Activated CD4-positive, alpha-beta T cell treated with anti-CD3 and anti-CD28 coated beads, Interleukin-2, amount 10 ng/mL, durations not matched to agents 7 days and 5 days (primary cell): Measurements from ENCODE around the gene CCT3. TPM values are rescaled to one million over a fixed set of nuclear protein-coding genes. Genes with fewer than 3 reads are reported as not detected.

Experiments used
- CTCF ChIA-PET: fragments of 350-600 bp; sonication (Branson Sonifier 250); formaldehyde crosslinking; loops from one replicate; lab custom pipeline; 2021; ENCODE audit warnings: antibody characterized with exemption; lab: Charles Lee
- POLR2A ChIA-PET: fragments of 350-600 bp; sonication (Branson Sonifier 250); formaldehyde crosslinking; loops from one replicate; lab custom pipeline; 2021; ENCODE audit warnings: antibody characterized with exemption; lab: Charles Lee
- DNase-seq: peaks from one replicate; pipeline ENCODE4 v3.0.0-alpha.2; 2020
- H3K27ac Mint-ChIP-seq: one replicate; pipeline ENCODE4 v1.8.0; 2021; ENCODE audit warnings: mild to moderate bottlenecking, moderate library complexity, mixed read lengths
- H3K27me3 Mint-ChIP-seq: one replicate; pipeline ENCODE4 v1.8.0; 2021; ENCODE audit warnings: mixed read lengths
- H3K36me3 Mint-ChIP-seq: one replicate; pipeline ENCODE4 v1.8.0; 2021; ENCODE audit warnings: low read depth, mixed read lengths
- H3K4me1 Mint-ChIP-seq: one replicate; pipeline ENCODE4 v1.8.0; 2021; ENCODE audit warnings: mixed read lengths
- H3K4me3 Mint-ChIP-seq: one replicate; pipeline ENCODE4 v1.8.0; 2021; ENCODE audit warnings: mild to moderate bottlenecking, moderate library complexity, mixed read lengths
- H3K9me3 Mint-ChIP-seq: one replicate; pipeline ENCODE4 v1.8.0; 2021; ENCODE audit warnings: mixed read lengths
- total RNA-seq, 2 experiments: library from RNA; stranded (reverse); gene quantifications; one replicate each; pipeline ENCODE4 v1.2.3, GENCODE V29; 2021

The CCT3 gene
- total RNA-seq, 2 experiments from 2014 or later: 186 to 228 TPM

DNA sequence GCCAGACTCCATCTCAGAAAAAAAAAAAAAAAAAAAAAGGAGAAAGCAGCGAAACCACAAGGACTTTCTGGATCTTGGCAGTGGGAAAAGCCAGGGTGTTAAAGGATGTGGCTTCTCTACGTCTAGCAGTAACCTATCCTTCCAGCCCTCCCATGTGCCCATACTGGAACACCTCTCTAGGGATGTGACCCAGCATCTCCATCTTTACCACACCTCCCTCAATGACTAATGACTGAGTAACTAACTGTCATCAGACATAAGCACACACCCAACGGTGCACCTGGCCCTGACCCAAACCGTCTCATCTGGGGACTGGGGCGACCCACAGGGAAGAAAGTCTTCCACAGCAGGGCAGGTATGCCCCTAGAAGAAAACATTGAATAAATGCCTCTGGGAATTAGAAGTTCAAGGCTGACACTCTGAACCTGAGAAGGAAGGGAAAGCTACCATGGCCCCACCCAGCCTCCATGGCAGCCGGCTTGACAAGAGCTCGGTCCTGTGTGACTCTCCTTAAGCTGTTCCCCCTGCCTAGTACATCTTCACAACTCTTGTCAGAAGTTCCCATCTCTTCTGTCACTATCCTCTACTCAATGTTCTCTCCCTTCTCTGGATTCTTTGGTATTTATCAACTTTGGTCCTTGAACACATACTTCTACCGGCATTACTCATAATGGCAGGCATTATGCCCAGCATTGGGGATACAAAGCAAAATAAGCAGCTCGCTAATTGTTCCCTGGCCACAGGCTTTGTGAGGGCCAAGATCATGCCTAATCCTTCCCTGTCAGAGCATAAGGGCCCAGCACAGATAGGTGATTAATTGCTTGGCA, 75.4 kb downstream of the CCT3 start:
- peaks cover 6% of the 10 kb centered on the region for H3K4me1 Mint-ChIP-seq
- ChIA-PET POLR2A (no interaction called here), CTCF (interaction anchor here (0.5 to 1.5 kb wide), 4 partner anchors 11 to 38 kb away, joined by 3 to 5 read pairs (median 4); no protein-coding TSS in a partner anchor)
- H3K27ac Mint-ChIP-seq: no peak overlapping the region
- H3K9me3 Mint-ChIP-seq: no peaks in the 10 kb centered on the region
- H3K27me3 Mint-ChIP-seq: no peaks in the 10 kb centered on the region
- H3K4me3 Mint-ChIP-seq: no peak overlapping the region
- no peak for DNase-seq
- H3K36me3 Mint-ChIP-seq: peaks cover 67% of the 10 kb centered on the region

DNA sequence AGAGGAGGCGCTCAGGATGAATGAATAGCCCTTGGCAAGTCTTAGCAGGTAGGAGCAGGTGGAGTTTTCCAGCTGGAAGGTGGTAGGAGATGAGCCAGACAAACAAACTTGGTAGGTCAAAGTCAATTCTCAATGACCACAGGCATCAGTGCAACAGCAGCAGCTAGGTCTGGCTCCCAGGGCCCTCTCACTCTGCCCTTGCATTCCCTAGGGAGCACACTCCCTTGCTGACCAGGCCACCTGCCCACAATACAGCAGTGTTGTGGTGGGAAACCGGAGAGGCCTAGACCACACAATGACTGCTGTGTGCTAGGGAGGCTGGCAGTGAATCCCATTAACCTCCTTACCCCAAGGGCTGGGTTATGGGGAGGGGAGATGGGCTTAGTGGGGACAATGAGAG, 77.2 kb downstream of the CCT3 start:
- peaks cover 14% of the 10 kb centered on the region for H3K4me1 Mint-ChIP-seq
- H3K27ac Mint-ChIP-seq: no peak overlapping the region
- no peak overlapping the region for H3K4me3 Mint-ChIP-seq
- ChIA-PET POLR2A (no interaction called here), CTCF (interaction anchor here (1.2 to 1.5 kb wide), 3 partner anchors 10 to 125 kb away, joined by 3 to 5 read pairs (median 4); no protein-coding TSS in a partner anchor)
- H3K36me3 Mint-ChIP-seq: peaks cover 66% of the 10 kb centered on the region
- DNase-seq: no peak
- no peaks in the 10 kb centered on the region for H3K9me3 Mint-ChIP-seq
- H3K27me3 Mint-ChIP-seq: no peaks in the 10 kb centered on the region

DNA sequence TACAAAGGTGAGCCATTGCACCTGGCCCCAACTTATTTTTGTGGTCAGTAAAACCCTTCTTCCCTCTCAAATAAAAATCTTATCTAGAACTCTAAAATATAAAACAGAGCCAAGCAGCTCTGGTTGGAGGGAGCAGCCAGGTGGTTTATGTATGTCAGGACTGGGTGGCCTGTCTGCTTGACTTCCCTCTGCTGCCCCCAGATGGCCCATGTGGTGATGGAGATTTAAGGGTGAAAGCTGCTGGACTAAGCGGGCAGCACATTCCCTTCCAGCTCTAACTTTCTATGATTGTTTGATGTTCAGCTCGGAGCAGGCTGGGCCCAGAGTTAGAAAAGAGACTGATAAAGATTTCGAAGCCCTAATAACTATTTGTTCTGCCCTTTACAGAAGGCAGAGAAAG, 78.3 kb downstream of the CCT3 start:
- no peaks in the 10 kb centered on the region for H3K27me3 Mint-ChIP-seq
- peaks cover 14% of the 10 kb centered on the region for H3K4me1 Mint-ChIP-seq
- peaks cover 58% of the 10 kb centered on the region for H3K36me3 Mint-ChIP-seq
- POLR2A ChIA-PET: no interaction called here
- H3K9me3 Mint-ChIP-seq: no peaks in the 10 kb centered on the region
- no peak overlapping the region for H3K4me3 Mint-ChIP-seq
- CTCF ChIA-PET: interaction anchor here (0.9 to 1.8 kb wide), 6 partner anchors 8 to 124 kb away, joined by 3 to 8 read pairs (median 4); partner anchors contain the start of gene GLMP
- H3K27ac Mint-ChIP-seq: peak overlapping the region; percentile 20
- DNase-seq: no peak

Other genes with a start within 250 kb of the CCT3 start
- 10 to 100 TPM; 38.3 to 43.5 TPM for gene LMNA, start 223.6 kb downstream of the CCT3 start, total RNA-seq
- 10 to 100 TPM; 35.3 to 37.8 TPM for gene SEMA4A, start 184.7 kb downstream of the CCT3 start, total RNA-seq
- 10 to 100 TPM; 27.5 to 28.0 TPM for gene SLC25A44, start 144.2 kb downstream of the CCT3 start, total RNA-seq
- gene PMF1, start 125.3 kb downstream of the CCT3 start, total RNA-seq: 10 to 100 TPM; 72.8 to 73.4 TPM
- 1 to 10 TPM; 1.3 to 3.0 TPM for gene BGLAP, start 96.1 kb downstream of the CCT3 start, total RNA-seq
- 1 to 10 TPM; 6.2 to 7.3 TPM for gene PAQR6, start 90.2 kb downstream of the CCT3 start, total RNA-seq
- 10 to 100 TPM; 68.0 to 68.1 TPM for gene SMG5, start 55.5 kb downstream of the CCT3 start, total RNA-seq
- 10 to 100 TPM; 11.6 to 14.4 TPM for gene TMEM79, start 54.0 kb downstream of the CCT3 start, total RNA-seq
- gene GLMP, start 42.6 kb downstream of the CCT3 start, total RNA-seq: 10 to 100 TPM; 33.2 to 33.6 TPM
- gene VHLL, start 39.0 kb downstream of the CCT3 start, total RNA-seq: under 1 TPM in 1 of 2 experiments, not detected in 1; 0.52 TPM
- under 1 TPM; 0.50 to 0.89 TPM for gene TSACC, start 234 bp upstream of the CCT3 start, total RNA-seq
- gene RHBG, start 30.9 kb upstream of the CCT3 start, total RNA-seq: not detected
- 10 to 100 TPM; 34.0 to 39.4 TPM for gene MEF2D, start 162.5 kb upstream of the CCT3 start, total RNA-seq
- 10 to 100 TPM; 25.2 to 25.5 TPM for gene IQGAP3, start 234.3 kb upstream of the CCT3 start, total RNA-seq
- 1 to 10 TPM; 2.9 to 4.6 TPM for gene TTC24, start 241.4 kb upstream of the CCT3 start, total RNA-seq